Measurements from ENCODE around the gene TMEM175.

The TMEM175 gene

GRCh38 chr4:986428-986878 is 54.2 kb downstream of the TMEM175 start:
- Histone ChIP-seq H3K18ac (ENCODE audit: low read length) (no peak overlapping the region), H3K23ac (ENCODE audit: low read length) (no peak overlapping the region), H3K4me2 (ENCODE audit: low read length) (peak overlapping the region; percentile 89), H3K27me3 (ENCODE audit: insufficient read depth, low read length) (no peaks in the 10 kb centered on the region), H3K4me1 (ENCODE audit: control insufficient read depth in 1 of 2, insufficient read depth in 2 of 2, low read length in 2 of 2) (peaks cover 0 to 4% of the 10 kb centered on the region in 2 experiments), H3K9me3 (ENCODE audit: insufficient read depth, low read depth, low read length) (no peaks in the 10 kb centered on the region), H4K91ac (ENCODE audit: low read depth, low read length) (peak overlapping the region; percentile 64), H2BK12ac (ENCODE audit: low read length) (no peak overlapping the region), H3K9ac (ENCODE audit: low read length) (no peak overlapping the region), H3K4ac (ENCODE audit: low read depth, low read length) (no peak overlapping the region), H4K8ac (ENCODE audit: low read depth, low read length) (peak overlapping the region; percentile 86), H3K4me3 (ENCODE audit: low read depth, low read length) (peak overlapping the region; percentile 79), H3K79me2 (ENCODE audit: control insufficient read depth, insufficient read depth, low read length, poor library complexity) (no peaks in the 10 kb centered on the region), H3K14ac (ENCODE audit: low read length) (peak overlapping the region; percentile 52), H3K27ac (ENCODE audit: low read depth, low read length) (no peak overlapping the region), H2BK5ac (ENCODE audit: low read depth, low read length, poor library complexity) (no peak overlapping the region), H3K36me3 (ENCODE audit: control insufficient read depth in 1 of 2, insufficient read depth in 2 of 2, low read length in 2 of 2) (no peaks in the 10 kb centered on the region), H2AFZ (ENCODE audit: insufficient read depth, low read length, poor library complexity) (peak overlapping the region; percentile 83), H2BK120ac (ENCODE audit: insufficient read depth, low read length, poor library complexity) (peak overlapping the region; percentile 28), H3K79me1 (ENCODE audit: low read length) (no peaks in the 10 kb centered on the region), H2AK5ac (ENCODE audit: low read length) (no peak overlapping the region), H4K12ac (ENCODE audit: low read depth, low read length) (peak overlapping the region; percentile 70)
- DNase-seq = no peak
- no CpG with 5 or more reads among the region's 14 CpGs for WGBS (ENCODE audit: extremely low coverage, insufficient coverage, insufficient read length)

GRCh38 chr4:986879-987623 is 54.8 kb downstream of the TMEM175 start, which contains the start of gene IDUA:
TSS of gene IDUA (plus strand) at chr4:987044. CDS start at chr4:987085, 41 bp downstream.
- H3K14ac ChIP-seq (ENCODE audit: low read length) = peak within 1 kb of the TSS; percentile 76
- H3K18ac ChIP-seq (ENCODE audit: low read length) = peak within 1 kb of the TSS; percentile 86
- H3K27me3 ChIP-seq (ENCODE audit: insufficient read depth, low read length) = no peaks in the 10 kb centered on the region
- peak in 1 of 2 donors; percentile 29 for DNase-seq
- peak within 1 kb of the TSS; percentile 89 for H3K4me2 ChIP-seq (ENCODE audit: low read length)
- H3K9ac ChIP-seq (ENCODE audit: low read length) = peak within 1 kb of the TSS; percentile 25
- no peak within 1 kb of the TSS for H2AK5ac ChIP-seq (ENCODE audit: low read length)
- H2BK120ac ChIP-seq (ENCODE audit: insufficient read depth, low read length, poor library complexity) = peak within 1 kb of the TSS; percentile 28
- H2BK12ac ChIP-seq (ENCODE audit: low read length) = no peak within 1 kb of the TSS
- no peak within 1 kb of the TSS for H3K23ac ChIP-seq (ENCODE audit: low read length)
- no peaks in the 10 kb centered on the region for H3K36me3 ChIP-seq (ENCODE audit: control insufficient read depth in 1 of 2, insufficient read depth in 2 of 2, low read length in 2 of 2)
- H3K4me1 ChIP-seq (ENCODE audit: control insufficient read depth in 1 of 2, insufficient read depth in 2 of 2, low read length in 2 of 2) = peaks cover 0 to 4% of the 10 kb centered on the region in 2 experiments
- no peak within 1 kb of the TSS for H3K27ac ChIP-seq (ENCODE audit: low read depth, low read length)
- H2BK5ac ChIP-seq (ENCODE audit: low read depth, low read length, poor library complexity) = no peak within 1 kb of the TSS
- peak within 1 kb of the TSS; percentile 64 for H4K91ac ChIP-seq (ENCODE audit: low read depth, low read length)
- no peaks in the 10 kb centered on the region for H3K79me1 ChIP-seq (ENCODE audit: low read length)
- H3K4ac ChIP-seq (ENCODE audit: low read depth, low read length) = no peak within 1 kb of the TSS
- H4K12ac ChIP-seq (ENCODE audit: low read depth, low read length) = peak within 1 kb of the TSS; percentile 70
- peak within 1 kb of the TSS; percentile 86 for H4K8ac ChIP-seq (ENCODE audit: low read depth, low read length)
- H3K9me3 ChIP-seq (ENCODE audit: insufficient read depth, low read depth, low read length) = no peaks in the 10 kb centered on the region
- no peaks in the 10 kb centered on the region for H3K79me2 ChIP-seq (ENCODE audit: control insufficient read depth, insufficient read depth, low read length, poor library complexity)
- WGBS (ENCODE audit: extremely low coverage, insufficient coverage, insufficient read length) = no CpG with 5 or more reads among the region's 69 CpGs
- H2AFZ ChIP-seq (ENCODE audit: insufficient read depth, low read length, poor library complexity) = peak within 1 kb of the TSS; percentile 88
- peak within 1 kb of the TSS; percentile 79 for H3K4me3 ChIP-seq (ENCODE audit: low read depth, low read length)

GRCh38 chr4:987624-988513 is 55.6 kb downstream of the TMEM175 start:
- Histone ChIP-seq H3K4ac (ENCODE audit: low read depth, low read length) (no peak overlapping the region), H3K18ac (ENCODE audit: low read length) (no peak overlapping the region), H3K27me3 (ENCODE audit: insufficient read depth, low read length) (no peaks in the 10 kb centered on the region), H2AFZ (ENCODE audit: insufficient read depth, low read length, poor library complexity) (peak overlapping the region; percentile 23), H2BK120ac (ENCODE audit: insufficient read depth, low read length, poor library complexity) (no peak overlapping the region), H3K79me1 (ENCODE audit: low read length) (no peaks in the 10 kb centered on the region), H2BK5ac (ENCODE audit: low read depth, low read length, poor library complexity) (no peak overlapping the region), H3K36me3 (ENCODE audit: control insufficient read depth in 1 of 2, insufficient read depth in 2 of 2, low read length in 2 of 2) (no peaks in the 10 kb centered on the region), H3K27ac (ENCODE audit: low read depth, low read length) (no peak overlapping the region), H3K23ac (ENCODE audit: low read length) (no peak overlapping the region), H3K14ac (ENCODE audit: low read length) (peak overlapping the region; percentile 35), H2AK5ac (ENCODE audit: low read length) (no peak overlapping the region), H3K4me1 (ENCODE audit: control insufficient read depth in 1 of 2, insufficient read depth in 2 of 2, low read length in 2 of 2) (peaks cover 4 to 10% of the 10 kb centered on the region in 2 experiments), H4K8ac (ENCODE audit: low read depth, low read length) (peak overlapping the region; percentile 73), H4K91ac (ENCODE audit: low read depth, low read length) (no peak overlapping the region), H3K4me3 (ENCODE audit: low read depth, low read length) (peak overlapping the region; percentile 47), H3K9ac (ENCODE audit: low read length) (no peak overlapping the region), H3K9me3 (ENCODE audit: insufficient read depth, low read depth, low read length) (no peaks in the 10 kb centered on the region), H2BK12ac (ENCODE audit: low read length) (no peak overlapping the region), H3K4me2 (ENCODE audit: low read length) (peak overlapping the region; percentile 89), H4K12ac (ENCODE audit: low read depth, low read length) (peak overlapping the region; percentile 26), H3K79me2 (ENCODE audit: control insufficient read depth, insufficient read depth, low read length, poor library complexity) (no peaks in the 10 kb centered on the region)
- WGBS (ENCODE audit: extremely low coverage, insufficient coverage, insufficient read length) = no CpG with 5 or more reads among the region's 37 CpGs
- no peak for DNase-seq
